OCI-LY3 (cell line): ENCODE measurements around the gene MAPK7.

Experiments
- EZH2phosphoT487 ChIP-seq: fragments of 200-600 bp; shearing (Covaris generic); IDR thresholded peaks from 2 replicates; pipeline ENCODE4 v1.6.1; 2018; ENCODE audit warnings: antibody characterized with exemption, mixed run types, low read depth
- TF ChIP-seq, protein P1 (sequence below): fragments of 200-600, 300-600 bp; sonication (generic); IDR thresholded peaks from 2 replicates; pipeline ENCODE4 v1.5.1; 2014; ENCODE audit warnings: antibody characterized with exemption, low read length, low read depth

DNA sequence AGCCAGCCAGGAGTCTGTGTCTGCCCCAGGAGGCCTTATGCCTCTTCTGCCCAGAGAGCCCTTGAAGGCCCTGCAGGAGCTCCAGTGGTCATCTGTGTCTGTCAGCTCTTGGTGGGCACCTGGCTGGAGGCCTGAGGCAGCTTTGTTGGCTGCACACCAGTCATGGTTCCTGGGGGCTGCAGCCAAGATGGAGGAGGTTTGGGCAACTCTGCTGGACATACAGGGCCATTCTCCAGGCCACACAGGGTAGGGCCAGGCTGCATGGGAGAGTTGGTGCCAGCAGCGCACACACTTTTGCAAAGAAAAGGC lies 45.2 kb upstream of the MAPK7 start:
- TF ChIP-seq, protein P1, sequence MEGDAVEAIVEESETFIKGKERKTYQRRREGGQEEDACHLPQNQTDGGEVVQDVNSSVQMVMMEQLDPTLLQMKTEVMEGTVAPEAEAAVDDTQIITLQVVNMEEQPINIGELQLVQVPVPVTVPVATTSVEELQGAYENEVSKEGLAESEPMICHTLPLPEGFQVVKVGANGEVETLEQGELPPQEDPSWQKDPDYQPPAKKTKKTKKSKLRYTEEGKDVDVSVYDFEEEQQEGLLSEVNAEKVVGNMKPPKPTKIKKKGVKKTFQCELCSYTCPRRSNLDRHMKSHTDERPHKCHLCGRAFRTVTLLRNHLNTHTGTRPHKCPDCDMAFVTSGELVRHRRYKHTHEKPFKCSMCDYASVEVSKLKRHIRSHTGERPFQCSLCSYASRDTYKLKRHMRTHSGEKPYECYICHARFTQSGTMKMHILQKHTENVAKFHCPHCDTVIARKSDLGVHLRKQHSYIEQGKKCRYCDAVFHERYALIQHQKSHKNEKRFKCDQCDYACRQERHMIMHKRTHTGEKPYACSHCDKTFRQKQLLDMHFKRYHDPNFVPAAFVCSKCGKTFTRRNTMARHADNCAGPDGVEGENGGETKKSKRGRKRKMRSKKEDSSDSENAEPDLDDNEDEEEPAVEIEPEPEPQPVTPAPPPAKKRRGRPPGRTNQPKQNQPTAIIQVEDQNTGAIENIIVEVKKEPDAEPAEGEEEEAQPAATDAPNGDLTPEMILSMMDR, result no peak
- no peak for TF ChIP-seq EZH2phosphoT487
